ENCODE data around the gene MRPL52.
"Not testable (repeated sequence)": the region's sequence is repeated elsewhere in the genome, so short reads cannot be mapped to it uniquely, and the experiment has no call there.

GRCh38 chr14:22852178-22852577, 22.5 kb downstream of the MRPL52 start:
- not testable (repeated sequence) for TF ChIP-seq CTCF, POLR2A (IDR thresholded peaks at IDR 0.05)

Measured in adrenal gland (tissue), 5 donors.